ENCODE measurements around the gene KIF16B.

GRCh38 chr20:16587066-16587465, 13.8 kb upstream of the KIF16B start:
- no peak for TF ChIP-seq CTCF (IDR thresholded peaks at IDR 0.05)
- no peak for TF ChIP-seq POLR2A (IDR thresholded peaks at IDR 0.05)
